Mammary epithelial cell (primary cell): ENCODE data around the gene F2RL3.

Source experiments
- EZH2 ChIP-seq: IDR thresholded peaks from 2 replicates; pipeline ENCODE4 v1.6.1; 2012; ENCODE audit warnings: low read length, inconsistent platforms, borderline replicate concordance
- TF ChIP-seq, protein P1 (sequence below), 2 donors: IDR thresholded peaks in 1 of 2; conservative IDR thresholded peaks in 1 of 2; 2 replicates each; pipeline ENCODE4 v1.5.1; 2011 to 2012; ENCODE audit warnings: inconsistent platforms in 2 of 2, low read length in 2 of 2, mild to moderate bottlenecking in 2 of 2, control low read depth in 1 of 2, low read depth in 1 of 2; ENCODE audit not compliant: insufficient read depth in 1 of 2; ENCODE audit errors: extremely low read depth in 1 of 2

DNA sequence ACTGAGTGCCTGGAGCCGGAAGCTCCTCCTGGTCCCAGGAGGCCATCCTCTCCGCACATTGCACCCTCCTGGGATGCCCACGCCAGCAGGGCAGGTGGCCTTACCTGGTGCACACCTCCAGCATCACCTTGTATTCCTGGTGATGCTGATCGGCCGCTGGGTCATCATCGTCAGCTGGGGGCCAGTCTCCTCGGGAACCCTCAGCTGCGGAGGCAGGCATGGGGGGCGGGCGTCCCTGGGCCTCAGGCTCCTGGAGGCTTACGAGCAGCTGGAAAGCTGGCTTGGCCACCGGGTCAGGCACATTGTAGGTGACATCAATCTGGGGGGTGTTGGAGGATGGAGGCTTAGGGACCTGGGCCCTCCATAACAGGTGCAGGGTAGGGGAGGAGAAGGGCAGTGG is 13.7 kb downstream of the F2RL3 start:
- TF ChIP-seq, protein P1, sequence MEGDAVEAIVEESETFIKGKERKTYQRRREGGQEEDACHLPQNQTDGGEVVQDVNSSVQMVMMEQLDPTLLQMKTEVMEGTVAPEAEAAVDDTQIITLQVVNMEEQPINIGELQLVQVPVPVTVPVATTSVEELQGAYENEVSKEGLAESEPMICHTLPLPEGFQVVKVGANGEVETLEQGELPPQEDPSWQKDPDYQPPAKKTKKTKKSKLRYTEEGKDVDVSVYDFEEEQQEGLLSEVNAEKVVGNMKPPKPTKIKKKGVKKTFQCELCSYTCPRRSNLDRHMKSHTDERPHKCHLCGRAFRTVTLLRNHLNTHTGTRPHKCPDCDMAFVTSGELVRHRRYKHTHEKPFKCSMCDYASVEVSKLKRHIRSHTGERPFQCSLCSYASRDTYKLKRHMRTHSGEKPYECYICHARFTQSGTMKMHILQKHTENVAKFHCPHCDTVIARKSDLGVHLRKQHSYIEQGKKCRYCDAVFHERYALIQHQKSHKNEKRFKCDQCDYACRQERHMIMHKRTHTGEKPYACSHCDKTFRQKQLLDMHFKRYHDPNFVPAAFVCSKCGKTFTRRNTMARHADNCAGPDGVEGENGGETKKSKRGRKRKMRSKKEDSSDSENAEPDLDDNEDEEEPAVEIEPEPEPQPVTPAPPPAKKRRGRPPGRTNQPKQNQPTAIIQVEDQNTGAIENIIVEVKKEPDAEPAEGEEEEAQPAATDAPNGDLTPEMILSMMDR (conservative IDR thresholded peaks at IDR 0.05 in 1 of 2, IDR thresholded peaks at IDR 0.05 in 1 of 2; ENCODE audit: extremely low read depth in 1 of 2, insufficient read depth in 1 of 2, low read depth in 1 of 2, low read length in 2 of 2) = no peak
- no peak for TF ChIP-seq EZH2
